Activated T-cell treated with anti-CD3 and anti-CD28 coated beads, Interleukin-2, amount 50 U/mL, for 1 hour (primary cell): ENCODE data around the gene ADGRG7.

Experiments
- DNase-seq: peaks from one replicate; pipeline ENCODE4 v3.0.0-alpha.2; 2020

Gene ADGRG7

GRCh38 chr3:100702980-100703345 is 93.6 kb downstream of the ADGRG7 start:
- no peak for DNase-seq

GRCh38 chr3:100703865-100704264 is 94.5 kb downstream of the ADGRG7 start:
- DNase-seq = no peak

GRCh38 chr3:100706365-100706764 is 97.0 kb downstream of the ADGRG7 start:
- DNase-seq = no peak

- no peak for DNase-seq
Measured at GRCh38 chr3:100708644-100708988, 99.2 kb downstream of the ADGRG7 start.

- DNase-seq = peak; percentile 98
Measured at GRCh38 chr3:100708989-100709841, 99.8 kb downstream of the ADGRG7 start, which contains the start of gene TFG. TSS of gene TFG (plus strand) at chr3:100709494. CDS start at chr3:100713686, 4,192 bp downstream.

- peak; percentile 49 for DNase-seq
Measured at GRCh38 chr3:100709842-100710260, 100.5 kb downstream of the ADGRG7 start.

GRCh38 chr3:100710261-100710968 is 101.0 kb downstream of the ADGRG7 start:
- peak; percentile 47 for DNase-seq

- DNase-seq = no peak
Measured at GRCh38 chr3:100715176-100715575, 105.8 kb downstream of the ADGRG7 start.

- no peak for DNase-seq
Measured at GRCh38 chr3:100717063-100717462, 107.7 kb downstream of the ADGRG7 start.

- no peak for DNase-seq
Measured at GRCh38 chr3:100717637-100718487, 108.5 kb downstream of the ADGRG7 start.

- no peak for DNase-seq
Measured at GRCh38 chr3:100719136-100719535, 109.7 kb downstream of the ADGRG7 start.

GRCh38 chr3:100720426-100720825 is 111.0 kb downstream of the ADGRG7 start:
- no peak for DNase-seq

- DNase-seq = no peak
Measured at GRCh38 chr3:100725935-100726513, 116.6 kb downstream of the ADGRG7 start.

GRCh38 chr3:100726706-100727105 is 117.3 kb downstream of the ADGRG7 start:
- DNase-seq = no peak

- DNase-seq = no peak
Measured at GRCh38 chr3:100730524-100730923, 121.1 kb downstream of the ADGRG7 start.

GRCh38 chr3:100732435-100732834 is 123.0 kb downstream of the ADGRG7 start:
- no peak for DNase-seq

GRCh38 chr3:100737334-100737733 is 127.9 kb downstream of the ADGRG7 start:
- no peak for DNase-seq

GRCh38 chr3:100740207-100740606 is 130.8 kb downstream of the ADGRG7 start:
- DNase-seq = no peak

GRCh38 chr3:100743535-100743934 is 134.1 kb downstream of the ADGRG7 start:
- DNase-seq = no peak

GRCh38 chr3:100744671-100745070 is 135.3 kb downstream of the ADGRG7 start:
- DNase-seq = no peak
